Endothelial cell of umbilical vein (primary cell): Measurements from ENCODE around the gene GAD2. TPM values are rescaled to one million over a fixed set of nuclear protein-coding genes. Genes with fewer than 3 reads are reported as not detected.

Experiments used
- BruUV-seq: library from RNA; stranded (reverse); fragments of 400-500 nt; replicated peaks from 2 replicates; lab custom pipeline; 2021; lab: Mats Ljungman, UMichigan
- CTCF ChIA-PET: fragments of 300-600, 350-600 bp; sonication (Branson Sonifier 250); formaldehyde crosslinking; loops from one replicate; lab custom pipeline; 2021; ENCODE audit warnings: antibody characterized with exemption, inconsistent platforms; lab: Charles Lee
- POLR2A ChIA-PET: fragments of 300-600, 350-600 bp; sonication (Branson Sonifier 250); formaldehyde crosslinking; loops from one replicate; lab custom pipeline; 2021; ENCODE audit warnings: antibody characterized with exemption, inconsistent platforms; lab: Charles Lee
- DNase-seq: peaks from one replicate; pipeline ENCODE4 v3.0.0-alpha.2; 2011; ENCODE audit warnings: low read depth, low spot score
- FAIRE-seq: peaks from 2 replicates; lab custom pipeline; 2011; peaks lifted over from hg19 to GRCh38; lab: Jason Lieb, UNC
- H2AFZ ChIP-seq: 2 replicates; pipeline ENCODE4 v1.6.0; 2012; ENCODE audit warnings: low read depth, low read length, control low read depth, inconsistent platforms
- H3K27ac ChIP-seq: 2 replicates; pipeline ENCODE4 v1.5.1; 2011; ENCODE audit warnings: low read depth, mild to moderate bottlenecking, control low read depth, low read length, moderate library complexity; ENCODE audit not compliant: insufficient read depth
- H3K27me3 ChIP-seq, 2 experiments: 2 replicates each; pipeline versions ENCODE4 v1.6.0 to v1.6.1; 2011; ENCODE audit warnings: low read length in 2 of 2, mixed read lengths in 1 of 2; ENCODE audit not compliant: control insufficient read depth in 2 of 2, insufficient read depth in 2 of 2
- H3K36me3 ChIP-seq, 2 experiments: 2 replicates in 1 of 2; 3 replicates in 1 of 2; pipeline ENCODE4 v1.5.1; 2011; ENCODE audit warnings: low read length in 2 of 2, mild to moderate bottlenecking in 1 of 2, moderate library complexity in 1 of 2; ENCODE audit not compliant: control insufficient read depth in 2 of 2, insufficient read depth in 2 of 2; ENCODE audit errors: extremely low read depth in 1 of 2
- H3K4me1 ChIP-seq: 3 replicates; pipeline ENCODE4 v1.5.1; 2011; ENCODE audit warnings: mild to moderate bottlenecking, low read length; ENCODE audit not compliant: control insufficient read depth, insufficient read depth; ENCODE audit errors: extremely low read depth
- H3K4me2 ChIP-seq: 2 replicates; pipeline ENCODE4 v1.6.1; 2011; ENCODE audit warnings: low read length, control low read depth, mixed read lengths; ENCODE audit not compliant: insufficient read depth
- H3K4me3 ChIP-seq, 3 experiments: fragments of 200-600 bp in 1 of 3; sonication (generic), shearing (Covaris generic) in 1 of 3; replicated peaks in 1 of 3; 2 replicates each; pipeline ENCODE4 v1.5.1; 2011 to 2016; ENCODE audit warnings: control low read depth in 3 of 3, low read length in 3 of 3, mild to moderate bottlenecking in 2 of 3, inconsistent platforms in 1 of 3, low read depth in 1 of 3, moderate library complexity in 1 of 3; ENCODE audit not compliant: insufficient read depth in 1 of 3
- H3K79me2 ChIP-seq: 2 replicates; pipeline ENCODE4 v1.6.0; 2012; ENCODE audit warnings: low read length, inconsistent platforms; ENCODE audit not compliant: control insufficient read depth, insufficient read depth
- H3K9ac ChIP-seq: replicated peaks from 2 replicates; pipeline ENCODE3; 2011; ENCODE audit warnings: low read length, control low read depth; ENCODE audit not compliant: insufficient read depth; ENCODE audit errors: extremely low read depth
- H3K9me1 ChIP-seq: replicated peaks from 3 replicates; pipeline ENCODE4 v1.6.0; 2011; ENCODE audit warnings: mild to moderate bottlenecking, low read length; ENCODE audit not compliant: control insufficient read depth, insufficient read depth; ENCODE audit errors: extremely low read depth
- H3K9me3 ChIP-seq: replicated peaks from 2 replicates; pipeline ENCODE4 v1.5.1; 2012; ENCODE audit warnings: low read length, inconsistent platforms; ENCODE audit not compliant: control insufficient read depth, insufficient read depth
- H4K20me1 ChIP-seq: replicated peaks from 2 replicates; pipeline ENCODE3; 2011; ENCODE audit warnings: mild to moderate bottlenecking, low read length; ENCODE audit not compliant: control insufficient read depth, insufficient read depth; ENCODE audit errors: extremely low read depth
- CTCF ChIP-seq, 2 donors: IDR thresholded peaks; 1 replicate in 1 of 2; 2 replicates in 1 of 2; pipeline ENCODE4 v1.5.1; 2011; ENCODE audit warnings: low read length in 2 of 2, mild to moderate bottlenecking in 2 of 2, moderate library complexity in 2 of 2, control low read depth in 1 of 2, inconsistent platforms in 1 of 2, low read depth in 1 of 2; ENCODE audit not compliant: insufficient read depth in 1 of 2; ENCODE audit errors: extremely low read depth in 1 of 2
- EZH2 ChIP-seq: IDR thresholded peaks from 2 replicates; pipeline ENCODE4 v1.6.1; 2012; ENCODE audit warnings: borderline replicate concordance, low read depth, mild to moderate bottlenecking, moderate library complexity, low read length, inconsistent platforms; ENCODE audit not compliant: severe bottlenecking
- FOS ChIP-seq: IDR thresholded peaks from 2 replicates; pipeline ENCODE4 v1.6.1; 2011; ENCODE audit warnings: mild to moderate bottlenecking, low read length, moderate library complexity, borderline replicate concordance; ENCODE audit not compliant: insufficient read depth
- GATA2 ChIP-seq: IDR thresholded peaks from 2 replicates; pipeline ENCODE4 v1.7.0; 2011; ENCODE audit warnings: low read depth, mild to moderate bottlenecking, moderate library complexity, mixed read lengths, low read length; ENCODE audit not compliant: insufficient read length, insufficient read depth
- JUN ChIP-seq: IDR thresholded peaks from 2 replicates; pipeline ENCODE4 v1.6.1; 2011; ENCODE audit warnings: borderline replicate concordance, low read depth; ENCODE audit not compliant: insufficient read length, insufficient read depth
- MAX ChIP-seq: IDR thresholded peaks from 2 replicates; pipeline ENCODE4 v1.6.1; 2011; ENCODE audit not compliant: insufficient read depth, insufficient read length
- MYC ChIP-seq: IDR thresholded peaks from one replicate; pipeline ENCODE4 v1.6.1; 2011; ENCODE audit warnings: mild to moderate bottlenecking, low read depth, low read length
- POLR2A ChIP-seq: IDR thresholded peaks from 2 replicates; pipeline ENCODE4 v1.6.1; 2012; ENCODE audit warnings: low read depth, mild to moderate bottlenecking, control low read depth, low read length
- POLR2AphosphoS5 ChIP-seq: IDR thresholded peaks from 2 replicates; pipeline ENCODE4 v1.6.1; 2012; ENCODE audit warnings: low read depth, mild to moderate bottlenecking, control low read depth, low read length, moderate library complexity; ENCODE audit not compliant: insufficient read depth
- dilution Hi-C: fragments of 300-500 bp; cut with MboI; formaldehyde crosslinking; loops from one replicate; pipeline ENCODE4 v1.15.0; 2019; ENCODE audit warnings: low sequenced_read_pairs; ENCODE audit not compliant: extremely low pct_ligation_motif_present
- intact Hi-C: fragments of 100-400 bp; cut with micrococcal nuclease; formaldehyde crosslinking; loops from one replicate; pipeline ENCODE4 v1.10.0; 2022
- polyA plus RNA-seq, 4 experiments: library from polyadenylated mRNA; depleted of rRNA in 3 of 4; stranded (reverse) in 3 of 4; unstranded in 1 of 4; fragments of >200 nt; gene quantifications; 2 replicates each; pipeline versions ENCODE4 v1.2.1 to v1.2.3, GENCODE V29; 2011 to 2012; ENCODE audit warnings: missing spikeins in 1 of 4
- total RNA-seq: library from RNA; stranded (reverse); gene quantifications from 2 replicates; pipeline ENCODE4 v1.2.3, GENCODE V29; 2021

Gene GAD2
- total and polyA plus RNA-seq, 2 donors (not counting 3 experiments of a cell fraction or from before 2014, with no cell fraction given) = not detected

- no peak for DNase-seq
- no peaks in the 10 kb centered on the region for H3K4me1 ChIP-seq
- H3K79me2 ChIP-seq = no peaks in the 10 kb centered on the region
- TF ChIP-seq CTCF (IDR thresholded peaks at IDR 0.05; ENCODE audit: extremely low read depth in 1 of 2, insufficient read depth in 1 of 2, low read depth in 1 of 2, low read length in 2 of 2) (no peak), POLR2A (no peak), JUN (no peak), POLR2AphosphoS5 (no peak), FOS (no peak), GATA2 (no peak), EZH2 (no peak), MAX (no peak), MYC (no peak)
- H3K27ac ChIP-seq = no peak overlapping the region
- no peak overlapping the region for H2AFZ ChIP-seq
- BruUV-seq = no TSS peak
- dilution Hi-C loops = no loop called here
- H3K4me3 ChIP-seq = no peak overlapping the region
- no peaks in the 10 kb centered on the region for H3K9me1 ChIP-seq
- CTCF ChIA-PET = no interaction called here
- FAIRE-seq = no peak
- no peaks in the 10 kb centered on the region for H3K36me3 ChIP-seq
- POLR2A ChIA-PET = no interaction called here
- H3K9ac ChIP-seq = no peak overlapping the region
- no peak overlapping the region for H3K4me2 ChIP-seq
- intact Hi-C loops = no loop called here
- no peaks in the 10 kb centered on the region for H3K27me3 ChIP-seq
- peaks cover 4% of the 10 kb centered on the region for H3K9me3 ChIP-seq
- H4K20me1 ChIP-seq = no peaks in the 10 kb centered on the region
These were observed 44.4 kb upstream of the GAD2 start for GRCh38 chr10:26172131-26172530.
